NCI-H748 treated with DMSO at 0.1 percent for 48 hours (cell line): ENCODE data around the gene CFAP77.
A peak's percentile ranks its signal among the peaks of the same experiment; 100 is the strongest.
"Not testable (repeated sequence)": the region's sequence is repeated elsewhere in the genome, so short reads cannot be mapped to it uniquely, and the experiment has no call there.

Experiments
- DNase-seq: peaks from one replicate; lab custom pipeline; 2025; lab: John Stamatoyannopoulos, UW

CFAP77 gene

DNA sequence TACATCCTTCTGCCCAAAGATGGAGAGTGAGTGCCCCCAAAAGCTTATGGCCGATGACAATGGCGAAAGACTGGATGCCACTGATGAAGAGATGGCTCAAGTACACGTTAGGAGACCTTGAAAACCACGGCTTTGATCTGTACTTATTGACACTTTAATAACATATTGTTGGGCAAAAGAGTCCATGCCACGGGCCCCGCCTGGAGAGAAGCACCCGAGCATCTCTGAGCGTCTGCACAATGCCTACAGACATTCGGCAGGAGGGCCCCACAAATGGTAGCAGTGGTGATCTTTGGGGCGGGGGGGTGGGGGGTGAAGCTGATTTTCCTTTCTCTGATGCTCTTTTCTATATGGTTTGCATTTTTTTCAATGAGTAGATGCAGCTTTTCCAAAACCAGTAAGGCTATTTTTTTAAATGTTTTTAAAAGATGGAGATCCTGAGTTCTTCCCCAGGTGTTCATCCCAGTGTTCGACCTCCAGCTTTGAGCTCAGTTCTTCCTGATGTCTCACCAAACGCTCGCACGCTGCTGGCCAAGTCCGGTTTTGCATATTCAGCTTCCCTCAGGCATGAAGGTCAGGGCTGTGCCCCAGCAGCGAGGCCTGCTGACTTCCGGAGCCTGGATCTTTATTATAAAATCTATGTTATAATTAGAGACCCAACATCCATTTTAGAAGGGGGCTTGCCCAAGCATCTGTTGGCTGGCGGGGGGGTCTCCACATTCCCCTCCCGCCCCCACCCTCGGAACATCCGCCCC is 138.1 kb downstream of the CFAP77 start:
- DNase-seq: no peak

GRCh38 chr9:132548751-132549640 is 139.0 kb downstream of the CFAP77 start:
- no peak for DNase-seq

GRCh38 chr9:132551556-132551955 is 141.5 kb downstream of the CFAP77 start:
- DNase-seq: no peak

- DNase-seq: no peak
Measured at GRCh38 chr9:132552041-132552440, 142.0 kb downstream of the CFAP77 start.

DNA sequence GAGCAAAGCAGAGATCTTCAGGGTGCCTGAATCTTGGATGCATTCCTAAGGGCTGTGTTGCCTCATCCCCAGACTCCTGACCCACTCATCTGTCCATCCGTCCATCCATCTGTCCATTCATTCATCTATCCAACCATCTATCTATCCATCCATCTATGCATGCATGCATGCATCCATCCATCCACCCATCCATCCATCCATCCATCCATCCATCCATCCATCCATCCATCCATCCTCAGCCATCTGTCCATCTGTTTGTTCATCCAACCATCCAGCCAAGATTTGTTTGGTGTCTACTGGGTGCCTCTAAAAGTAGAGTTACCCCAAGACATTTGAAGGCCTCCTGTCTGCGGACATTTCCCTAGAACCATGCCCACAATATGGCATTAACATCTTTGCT is 144.7 kb downstream of the CFAP77 start:
- DNase-seq: no peak

DNA sequence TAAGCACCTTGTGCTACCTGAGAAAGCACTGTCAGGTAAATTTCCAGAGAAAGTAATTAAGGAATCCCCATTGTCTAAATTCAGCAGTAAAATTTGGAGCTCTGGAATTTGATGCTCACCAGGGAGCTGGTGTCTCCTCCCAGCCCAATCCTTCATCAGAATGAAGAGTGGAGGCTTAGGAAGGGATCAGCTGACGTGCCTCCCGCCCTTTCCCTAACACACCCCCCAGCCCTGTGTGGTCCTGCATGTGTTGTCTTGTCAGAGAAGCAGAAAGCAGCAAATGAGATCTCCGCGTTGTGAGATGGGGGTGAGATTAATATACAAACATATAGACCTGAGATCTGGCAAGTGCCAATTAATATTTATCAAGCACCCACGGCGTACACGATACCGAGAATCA is 145.5 kb downstream of the CFAP77 start:
- DNase-seq: no peak

- no peak for DNase-seq
Measured at GRCh38 chr9:132556235-132556634, 146.2 kb downstream of the CFAP77 start.

DNA sequence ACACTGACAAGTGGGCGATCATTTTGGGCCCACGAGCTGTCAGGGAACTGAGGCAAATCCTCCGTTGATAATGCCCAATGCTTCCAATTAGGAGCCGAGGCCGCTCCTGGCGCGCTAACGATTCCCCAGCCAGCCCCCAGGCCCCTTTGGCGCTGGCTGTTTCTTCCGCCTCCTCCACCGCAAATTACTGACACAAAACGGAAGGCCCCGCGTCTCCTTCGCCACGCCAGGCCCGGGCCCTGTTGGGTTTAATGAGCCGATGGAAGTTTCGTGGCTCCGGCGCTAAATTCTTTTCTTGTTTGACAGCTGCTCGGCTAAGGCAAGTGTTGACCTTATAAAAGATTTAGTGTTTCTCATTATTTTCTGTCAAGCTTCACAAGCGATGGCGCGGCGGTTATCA is 146.7 kb downstream of the CFAP77 start:
- DNase-seq: no peak

- no peak for DNase-seq
Measured at GRCh38 chr9:132557159-132557558, 147.1 kb downstream of the CFAP77 start.

- no peak for DNase-seq
Measured at GRCh38 chr9:132559711-132560110, 149.7 kb downstream of the CFAP77 start.

DNA sequence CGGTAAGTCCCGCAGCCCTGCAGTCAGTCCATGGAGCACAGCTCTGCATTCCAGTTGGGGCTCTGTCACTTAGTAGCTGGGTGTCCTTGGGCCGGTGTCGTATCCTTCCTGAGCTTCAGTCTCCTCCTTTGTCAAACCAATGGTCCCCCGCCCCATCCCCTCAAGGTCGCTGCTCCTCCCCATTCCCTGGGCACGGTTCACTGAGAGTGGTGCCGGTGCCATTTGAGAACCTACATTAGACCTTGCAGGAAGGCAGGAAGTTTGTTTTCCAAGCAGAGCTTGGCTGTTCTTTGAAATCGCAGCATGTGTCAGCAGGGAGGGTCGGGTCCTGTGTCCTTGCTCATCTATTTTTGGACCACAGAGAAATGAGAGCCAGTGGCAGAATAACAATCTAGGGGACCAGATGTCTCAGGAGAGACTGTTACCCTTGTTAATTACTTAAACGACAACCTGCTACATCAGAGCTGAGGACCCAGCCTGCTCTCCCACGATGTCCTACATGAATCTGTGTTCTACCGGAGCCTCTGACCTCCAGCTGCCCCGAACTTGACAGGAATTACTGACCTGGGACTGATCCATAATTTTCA is 150.7 kb downstream of the CFAP77 start:
- no peak for DNase-seq

DNA sequence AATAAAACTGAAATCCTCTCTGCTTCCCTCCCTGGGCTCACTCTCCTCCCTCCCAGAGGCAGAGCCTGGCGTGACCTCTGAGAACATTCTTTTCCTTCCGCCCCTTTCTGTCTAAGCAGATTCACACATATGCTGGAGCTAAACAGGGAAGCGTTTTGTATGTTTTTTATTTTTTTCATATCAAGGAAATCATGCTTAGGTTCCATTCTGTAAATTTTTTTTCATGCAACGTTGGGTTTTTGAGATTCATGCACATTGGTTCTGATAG is 152.2 kb downstream of the CFAP77 start:
- DNase-seq: no peak

DNA sequence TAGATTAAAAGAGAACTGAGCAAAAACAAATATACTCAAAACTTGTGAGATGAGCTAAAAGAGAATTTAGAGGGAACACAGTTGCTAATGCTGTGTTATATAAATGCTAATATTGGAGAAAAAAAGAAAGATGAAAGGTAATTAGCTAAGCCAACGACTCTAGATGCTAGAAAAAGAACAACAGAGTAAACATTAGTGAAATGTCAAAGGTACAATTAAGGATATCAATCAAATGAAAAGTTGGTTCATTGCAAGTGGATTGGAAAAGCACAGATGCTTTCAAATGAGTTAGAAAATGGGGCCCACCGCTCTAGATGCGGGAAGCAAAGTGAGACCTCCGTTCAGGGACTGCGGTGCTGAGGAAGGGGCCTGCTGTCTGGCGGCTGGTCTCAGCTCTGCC is 154.5 kb downstream of the CFAP77 start:
- no peak for DNase-seq

- not testable (repeated sequence) for DNase-seq
Measured at GRCh38 chr9:132568787-132569186, 158.8 kb downstream of the CFAP77 start.

DNA sequence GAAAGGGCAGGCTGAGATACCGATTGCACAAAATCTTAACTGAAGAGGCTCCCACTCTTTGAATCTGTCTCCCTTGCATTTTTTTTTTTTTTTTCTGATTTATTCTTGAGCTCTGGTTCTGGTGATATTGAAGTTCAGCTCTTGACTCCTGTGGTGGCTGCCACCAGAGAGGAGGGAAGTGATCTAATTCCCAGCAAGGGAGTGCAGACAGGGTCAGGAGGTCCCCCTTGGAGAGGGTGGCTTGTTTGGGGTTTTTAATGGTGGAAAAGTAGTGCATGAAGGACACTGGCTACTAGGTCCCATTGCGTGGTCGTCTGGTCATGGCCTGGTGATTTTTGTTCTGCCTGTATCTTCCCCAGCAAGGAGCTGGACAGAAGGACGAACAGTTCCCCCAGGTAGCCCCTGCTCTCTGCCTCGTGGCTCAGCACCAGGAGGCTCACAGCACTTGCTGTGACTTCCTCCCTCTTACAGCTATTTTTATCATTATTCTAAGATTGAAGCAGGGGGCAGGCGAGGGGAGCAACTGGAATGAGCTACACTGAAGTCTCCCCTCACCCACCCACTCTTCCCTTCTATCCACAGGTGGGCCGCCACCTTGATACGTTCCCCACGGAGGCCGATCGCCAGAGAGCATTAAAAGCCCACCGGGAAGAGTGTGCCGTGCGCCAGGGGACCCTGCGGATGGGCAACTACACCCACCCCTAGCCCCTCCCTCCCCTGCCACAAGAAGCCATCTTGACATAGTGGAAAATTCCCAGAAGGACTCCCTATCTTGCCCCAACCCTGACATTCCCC is 162.0 kb downstream of the CFAP77 start:
- no peak for DNase-seq

- DNase-seq: no peak
Measured at GRCh38 chr9:132572921-132573320, 162.9 kb downstream of the CFAP77 start.

- peak; percentile 72 for DNase-seq
Measured at GRCh38 chr9:132575005-132575609, 165.1 kb downstream of the CFAP77 start.

DNA sequence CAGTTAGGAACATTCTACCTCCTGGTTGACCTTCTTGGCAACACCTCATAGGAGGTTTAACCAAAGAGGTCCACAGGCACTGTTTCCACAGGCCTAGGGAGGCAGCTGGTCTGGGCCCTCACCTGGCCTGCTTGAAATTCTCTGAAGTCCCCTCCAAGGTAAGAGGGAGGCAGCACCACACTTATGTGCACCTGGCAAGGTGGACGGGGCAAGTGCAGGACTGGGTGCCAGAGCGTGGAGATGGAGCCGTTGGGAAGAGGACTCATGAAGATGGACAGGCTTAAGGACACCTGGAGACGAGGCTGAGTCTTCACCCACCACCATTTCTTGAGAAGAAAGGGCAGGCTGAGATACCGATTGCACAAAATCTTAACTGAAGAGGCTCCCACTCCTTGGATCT is 165.8 kb downstream of the CFAP77 start:
- no peak for DNase-seq

DNA sequence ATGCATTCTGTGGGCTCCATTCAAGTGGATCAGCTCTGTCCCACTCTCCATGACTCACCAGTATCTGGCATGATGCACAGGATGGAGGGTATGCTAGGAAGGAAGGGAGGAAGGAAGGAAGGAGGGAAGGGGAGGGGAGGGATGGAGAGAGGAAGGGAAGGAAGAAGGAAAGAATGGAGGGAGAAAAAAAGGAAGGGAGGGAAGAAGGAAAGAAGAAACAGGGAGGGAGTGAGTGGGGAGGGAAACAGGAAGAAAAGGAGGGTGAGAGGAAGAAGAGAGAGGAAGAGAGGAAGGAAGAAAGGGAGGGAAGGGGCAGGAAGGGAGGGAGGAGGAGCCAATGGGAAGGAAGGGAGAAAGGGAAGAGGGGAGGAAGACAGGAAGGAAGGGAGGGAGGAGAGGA is 167.1 kb downstream of the CFAP77 start:
- no peak for DNase-seq

DNA sequence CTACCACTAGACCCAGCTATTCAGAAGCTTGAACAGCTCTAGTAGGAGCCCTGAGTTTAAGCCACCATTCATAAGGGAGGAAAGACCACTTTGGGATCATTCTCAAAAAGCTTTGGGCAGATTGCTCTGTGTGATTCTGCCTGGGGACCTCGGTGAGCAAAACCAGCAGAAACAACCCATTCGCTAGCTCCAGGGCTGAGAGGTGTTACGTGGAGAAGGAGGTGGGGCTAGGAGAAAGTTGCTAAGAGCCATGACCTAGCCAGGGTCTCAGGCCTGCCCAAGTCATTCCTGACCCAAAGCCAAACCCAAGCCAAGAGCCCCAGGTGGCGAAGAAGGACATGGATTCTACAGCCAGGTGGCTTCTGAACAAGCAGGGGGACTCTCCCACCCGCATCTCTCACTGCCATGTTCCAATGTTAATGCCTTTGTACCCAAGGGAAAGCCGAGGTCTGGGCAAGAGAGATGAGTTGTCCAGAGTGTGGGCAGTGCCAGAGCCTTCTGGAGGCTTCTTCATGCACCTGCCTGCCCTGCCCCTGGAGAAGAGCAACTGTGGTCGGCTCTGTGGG is 168.4 kb downstream of the CFAP77 start:
- DNase-seq: no peak

DNA sequence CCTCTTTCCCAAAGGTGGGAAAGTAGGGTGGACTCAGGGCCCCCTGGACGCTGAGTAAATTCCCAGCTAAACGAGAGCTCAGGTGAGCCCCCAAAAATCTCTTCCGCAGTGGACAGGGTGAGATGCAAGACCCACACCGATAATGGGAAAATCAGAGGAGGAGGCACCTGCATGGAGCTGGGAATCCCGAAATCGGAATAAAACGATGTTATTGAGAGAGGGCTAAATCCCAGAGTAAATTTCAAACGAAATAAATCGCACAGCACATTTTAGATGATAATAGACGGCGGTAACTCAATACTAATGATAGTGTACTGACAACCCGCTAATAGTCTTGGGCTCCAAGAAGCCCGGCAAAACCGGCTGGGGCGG is 169.4 kb downstream of the CFAP77 start:
- no peak for DNase-seq
